DMS 273 (cell line): ENCODE results near the gene DUS1L.
A peak's percentile ranks its signal among the peaks of the same experiment; 100 is the strongest.

Experiments
- DNase-seq: peaks from one replicate; lab custom pipeline; 2025; ENCODE audit not compliant: unreplicated experiment; lab: John Stamatoyannopoulos, UW

The DUS1L gene

DNA sequence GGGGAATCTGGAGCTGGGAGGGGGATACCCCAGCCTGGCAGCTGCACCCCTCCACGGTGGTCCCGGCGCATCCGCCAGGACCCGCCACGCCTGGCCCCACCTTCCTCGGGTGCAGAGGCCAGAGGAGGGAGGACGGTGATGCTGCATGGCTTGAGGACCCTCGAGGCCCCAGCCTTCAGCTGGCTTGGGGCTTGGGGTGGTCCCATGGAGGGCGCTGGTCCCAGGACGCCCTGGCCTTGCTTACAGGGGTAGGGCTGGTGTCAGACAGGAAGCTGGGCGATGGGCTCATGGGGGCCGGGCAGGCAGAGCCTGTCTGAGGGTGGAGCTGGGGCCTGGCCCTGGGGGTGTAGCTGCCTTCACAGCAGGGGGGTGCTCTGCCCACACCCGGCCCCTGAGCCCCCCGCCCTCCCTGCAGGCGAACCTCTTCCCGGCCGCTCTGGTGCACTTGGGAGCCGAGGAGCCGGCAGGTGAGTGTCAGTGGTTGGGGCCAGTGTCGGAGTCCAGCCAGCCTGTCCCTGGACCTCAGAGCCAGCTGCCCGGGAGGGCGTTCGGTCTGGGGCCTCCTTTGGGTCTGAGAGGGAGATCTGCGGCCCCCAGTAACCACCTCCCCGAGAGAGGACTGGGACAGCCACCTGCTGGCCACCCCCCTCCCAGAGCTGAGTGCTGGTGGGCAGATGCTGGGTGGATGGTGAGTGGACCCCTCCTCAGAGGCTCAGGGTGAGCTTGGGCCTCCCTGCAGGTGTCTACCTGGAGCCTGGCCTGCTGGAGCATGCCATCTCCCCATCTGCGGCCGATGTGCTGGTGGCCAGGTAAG, 49.3 kb downstream of the DUS1L start:
- DNase-seq, result no peak

DNA sequence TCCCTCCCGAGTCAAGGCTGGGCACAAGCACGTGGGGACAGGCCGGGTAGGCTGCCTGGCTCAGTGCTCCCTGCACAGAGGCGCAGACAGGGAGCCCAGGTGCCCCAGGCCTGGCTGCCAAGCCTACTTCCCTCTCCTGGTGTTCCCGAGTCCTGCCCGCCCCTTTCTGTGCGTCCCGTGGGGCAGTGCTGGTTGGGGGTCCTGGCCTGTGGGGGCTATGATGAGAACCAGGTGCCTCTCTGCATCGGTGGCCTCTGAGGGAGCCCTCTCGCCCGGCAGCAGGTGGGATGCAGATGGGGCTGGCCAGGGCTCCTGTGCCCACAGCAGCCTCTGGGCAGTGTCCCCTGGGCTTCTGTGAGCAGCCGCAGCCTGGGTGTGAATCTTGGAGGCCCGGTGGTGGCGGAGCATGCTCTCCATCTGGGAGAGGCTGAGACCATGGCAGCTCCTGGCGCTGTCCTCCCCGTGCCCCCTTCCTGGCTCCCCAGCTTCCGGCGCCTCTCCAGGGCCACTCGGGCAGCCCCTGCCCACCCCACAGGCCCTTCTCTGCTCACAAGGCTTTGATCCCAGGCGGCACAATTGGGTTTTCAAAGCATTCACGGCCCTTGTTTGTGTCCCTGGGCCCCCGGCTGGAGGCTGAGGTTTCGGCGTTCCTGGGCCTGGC, 50.2 kb downstream of the DUS1L start:
- peak; percentile 37 for DNase-seq

DNA sequence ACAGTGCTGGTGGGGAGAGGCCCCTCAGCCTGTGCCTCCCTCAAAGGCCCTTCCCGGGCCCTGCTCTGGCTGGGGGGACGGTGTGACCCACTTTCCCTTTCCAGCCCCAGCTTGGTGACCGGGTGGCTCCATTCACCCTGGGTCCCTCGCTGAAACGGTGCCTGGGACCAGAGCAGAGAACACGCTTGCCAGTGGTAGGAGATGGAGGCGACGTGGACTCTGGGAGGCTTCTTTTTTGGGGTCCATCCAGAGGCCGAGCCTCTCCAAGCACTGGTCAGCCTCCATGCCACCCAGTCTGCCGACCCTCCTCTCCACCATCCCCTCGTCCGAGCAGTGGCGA, 50.7 kb downstream of the DUS1L start:
- no peak for DNase-seq

DNA sequence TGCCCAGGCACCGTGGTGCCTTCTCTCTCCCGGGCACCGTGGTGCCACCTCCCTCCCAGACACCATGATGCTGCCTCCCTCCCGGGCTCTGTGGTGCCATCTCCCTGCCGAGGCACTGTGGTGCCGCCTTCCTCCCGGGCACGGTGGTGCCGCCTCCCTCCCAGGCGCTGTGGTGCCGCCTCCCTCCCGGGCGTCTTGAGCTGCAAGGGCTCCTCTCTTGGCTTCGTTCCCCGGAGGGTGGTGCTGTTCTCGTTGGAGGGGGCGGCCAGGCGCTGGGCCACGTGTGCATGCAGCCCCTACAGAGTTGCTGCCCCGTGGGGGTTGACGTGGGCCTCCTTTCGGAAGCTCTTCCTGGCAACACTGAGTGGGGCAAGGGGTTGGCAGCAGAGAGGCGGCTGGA, 51.2 kb downstream of the DUS1L start:
- peak; percentile 73 for DNase-seq

DNA sequence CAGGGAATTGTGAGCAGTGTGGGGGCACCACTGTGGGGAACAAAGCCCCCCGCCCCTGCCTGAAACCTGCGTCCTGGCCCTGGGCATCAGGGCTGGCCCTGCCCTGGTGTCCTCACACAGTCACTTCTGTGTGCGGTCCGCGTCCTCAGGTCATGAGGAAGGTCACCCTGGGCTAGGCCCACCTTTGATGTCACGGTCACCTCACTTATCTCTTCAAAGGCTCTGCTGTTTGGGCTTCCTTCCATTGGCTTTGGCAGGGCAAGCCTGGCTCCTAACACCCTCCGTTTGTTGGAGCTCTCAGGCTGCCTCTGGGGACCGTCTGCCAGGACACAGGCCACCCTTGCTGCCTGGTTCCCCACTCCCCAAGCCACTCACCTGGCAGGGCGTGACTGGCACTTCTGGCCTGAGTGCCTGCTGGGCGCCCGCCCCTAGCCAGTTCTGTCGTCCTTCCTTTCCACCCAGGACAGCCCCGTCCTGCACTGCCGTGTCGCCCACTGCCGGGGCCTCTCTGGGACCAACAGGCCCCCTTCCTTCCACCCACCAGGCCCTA, 51.8 kb downstream of the DUS1L start:
- no peak for DNase-seq

DNA sequence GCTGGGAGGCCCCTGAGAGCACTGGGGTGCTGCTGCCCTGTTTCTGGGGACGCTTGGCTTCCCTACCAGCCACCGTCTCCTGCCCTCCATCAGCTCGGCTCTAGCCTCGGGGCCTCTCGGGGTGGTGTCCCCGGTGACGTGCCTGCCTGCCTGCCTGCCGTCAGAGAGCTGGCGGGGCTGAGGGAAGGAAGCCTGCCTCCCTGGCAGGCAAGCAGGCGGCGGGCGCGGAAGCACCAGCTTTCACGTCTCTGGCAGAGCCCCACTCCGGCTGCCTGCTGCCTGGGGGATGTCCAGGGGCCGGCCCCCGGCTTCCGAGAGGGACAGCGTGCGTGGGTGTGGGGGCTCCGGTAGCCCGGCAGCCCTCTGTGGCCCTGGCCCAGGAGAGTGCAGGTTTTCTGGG, 52.3 kb downstream of the DUS1L start:
- peak; percentile 37 for DNase-seq

DNA sequence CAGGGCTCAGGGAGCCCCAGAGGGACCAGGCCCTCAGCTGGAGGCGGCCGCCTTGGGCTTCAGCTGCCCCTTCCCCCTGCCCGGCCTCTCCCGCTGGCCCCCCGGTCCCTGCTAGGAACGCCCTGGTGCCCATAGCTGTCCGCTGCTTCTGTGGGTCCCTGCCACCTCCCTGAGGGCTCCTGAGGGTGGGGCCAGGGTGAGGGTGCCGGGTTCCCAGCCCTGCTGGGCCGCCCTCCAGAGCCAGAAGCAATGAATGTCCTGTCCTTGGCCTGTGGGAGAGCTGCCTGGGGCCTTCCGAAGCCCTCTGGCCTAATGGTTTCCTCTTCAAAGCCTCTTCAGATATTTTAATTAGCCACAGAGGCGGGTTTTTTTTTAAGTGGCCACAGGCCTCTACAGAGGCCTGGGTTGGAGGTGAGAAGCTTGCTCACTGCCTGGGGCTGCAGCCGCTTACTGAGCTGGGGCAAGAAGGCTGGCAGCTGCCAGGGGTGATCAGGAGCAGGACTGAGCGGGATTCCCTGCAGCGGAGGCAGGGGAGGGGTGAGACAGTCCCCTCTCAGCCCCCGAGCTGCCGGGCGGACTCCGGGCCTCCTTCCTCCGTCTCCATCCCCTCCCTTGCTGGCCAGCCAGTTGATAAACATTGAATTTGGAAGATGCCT, 52.8 kb downstream of the DUS1L start:
- peak; percentile 54 for DNase-seq

DNA sequence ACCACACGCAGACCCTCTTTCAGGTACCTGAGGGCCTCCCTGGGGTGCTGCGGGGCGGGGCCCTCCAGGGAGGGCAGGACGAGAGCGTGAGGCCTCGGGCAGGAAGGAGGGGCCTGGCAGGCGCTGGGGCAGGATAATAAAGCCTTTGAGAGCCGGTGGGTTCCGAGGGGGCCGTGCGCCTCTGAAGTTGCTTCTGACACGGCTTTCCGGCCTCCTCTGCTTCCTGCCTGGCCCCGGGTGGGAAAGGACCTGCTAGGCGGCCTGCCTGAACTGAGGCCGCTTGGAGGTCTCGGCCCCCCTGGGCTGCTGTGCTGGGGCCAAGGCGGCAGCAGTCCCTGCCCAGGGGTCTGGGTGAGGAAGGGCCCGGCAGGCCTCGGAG, 53.4 kb downstream of the DUS1L start:
- no peak for DNase-seq

DNA sequence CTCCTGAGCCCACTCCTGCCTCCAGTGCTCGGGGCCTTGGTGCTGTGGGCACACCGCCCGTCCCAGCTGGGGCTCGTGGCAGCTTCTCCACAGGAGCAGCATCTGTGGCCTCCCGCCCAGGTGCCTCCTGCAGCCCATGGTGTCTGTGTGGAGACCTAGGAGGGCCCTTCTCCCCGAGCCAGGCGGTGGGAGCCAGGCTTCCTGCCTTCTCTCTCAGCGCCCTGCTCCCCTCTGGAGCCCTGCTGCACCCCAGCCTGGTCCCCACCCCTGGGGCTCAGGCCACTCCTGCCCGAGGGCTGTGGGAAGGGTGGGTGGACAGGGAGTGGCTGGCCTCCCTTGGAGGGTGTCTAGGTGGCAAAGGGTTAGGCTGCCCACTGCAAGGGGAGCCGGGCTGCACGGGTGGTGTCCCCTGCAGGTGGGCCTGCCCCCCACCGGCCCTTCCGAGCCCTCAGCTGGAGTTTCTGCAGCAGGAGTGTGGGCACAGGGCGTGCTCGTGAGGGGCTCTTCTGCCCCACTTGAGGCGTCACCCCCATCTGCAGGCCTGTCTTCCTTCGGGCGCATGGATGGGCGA, 53.9 kb downstream of the DUS1L start:
- no peak for DNase-seq

DNA sequence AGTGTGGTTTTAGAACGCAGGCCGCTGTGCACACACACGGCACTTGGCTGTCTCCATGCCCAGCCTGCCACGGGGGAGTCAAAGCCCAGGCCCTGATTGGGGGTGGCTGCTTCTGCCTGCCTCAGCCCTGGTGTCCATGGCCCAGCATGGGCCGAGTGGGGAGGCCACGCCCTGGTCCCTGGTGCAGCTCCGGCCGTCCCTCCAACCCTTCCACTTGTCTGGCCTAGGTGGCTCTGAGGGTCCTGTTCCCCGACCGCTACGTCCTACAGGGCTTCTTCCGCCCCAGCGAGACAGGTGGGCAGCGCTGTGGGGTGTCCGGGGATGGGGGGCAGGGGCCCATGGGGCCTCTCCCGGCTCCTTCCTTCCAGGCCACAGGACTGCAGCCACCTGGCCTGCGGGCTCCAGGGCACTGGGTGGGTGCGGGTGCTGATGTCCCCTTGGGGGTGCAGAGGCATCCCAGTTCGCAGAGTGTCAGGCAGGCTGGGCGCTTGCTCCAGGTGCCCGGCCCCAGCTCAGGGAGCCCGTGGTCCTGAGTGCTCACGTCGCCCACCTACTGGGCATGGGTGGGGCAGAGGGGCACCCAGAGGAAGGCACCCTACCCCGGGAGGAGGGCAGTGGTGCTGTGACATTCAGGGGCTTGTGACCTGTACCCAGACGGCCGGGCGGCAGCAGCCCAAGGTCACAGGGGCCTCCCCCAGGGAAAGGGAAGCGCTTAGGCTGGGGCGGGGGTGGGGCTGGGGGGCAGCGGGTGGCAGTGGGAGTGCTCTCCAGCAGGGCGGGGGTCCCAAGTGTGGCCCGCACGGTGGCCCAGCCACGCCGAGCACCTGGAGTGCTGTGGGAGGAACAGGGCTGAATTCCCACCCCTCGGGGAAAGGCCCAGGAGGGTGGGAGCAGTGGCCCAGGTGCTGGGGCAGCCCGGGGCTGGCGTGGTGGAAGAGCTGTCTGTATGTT, 54.8 kb downstream of the DUS1L start:
- no peak for DNase-seq

DNA sequence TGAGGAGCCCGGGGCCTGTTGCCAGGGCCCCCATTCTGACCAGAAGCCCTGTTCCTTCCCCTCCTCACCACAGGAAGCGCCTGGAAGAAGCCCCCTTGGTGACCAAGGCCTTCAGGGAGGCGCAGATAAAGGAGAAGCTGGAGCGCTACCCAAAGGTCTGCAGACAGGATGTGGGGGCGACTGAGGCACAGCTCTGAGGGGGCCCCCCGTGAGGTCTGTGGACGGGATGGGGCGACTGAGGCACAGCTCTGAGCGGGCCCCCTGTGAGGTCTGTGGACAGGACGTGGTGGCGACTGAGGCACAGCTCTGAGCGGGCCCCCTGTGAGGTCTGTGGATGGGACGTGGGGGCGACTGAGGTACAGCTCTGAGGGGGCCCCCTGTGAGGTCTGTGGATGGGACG, 56.2 kb downstream of the DUS1L start:
- no peak for DNase-seq

DNA sequence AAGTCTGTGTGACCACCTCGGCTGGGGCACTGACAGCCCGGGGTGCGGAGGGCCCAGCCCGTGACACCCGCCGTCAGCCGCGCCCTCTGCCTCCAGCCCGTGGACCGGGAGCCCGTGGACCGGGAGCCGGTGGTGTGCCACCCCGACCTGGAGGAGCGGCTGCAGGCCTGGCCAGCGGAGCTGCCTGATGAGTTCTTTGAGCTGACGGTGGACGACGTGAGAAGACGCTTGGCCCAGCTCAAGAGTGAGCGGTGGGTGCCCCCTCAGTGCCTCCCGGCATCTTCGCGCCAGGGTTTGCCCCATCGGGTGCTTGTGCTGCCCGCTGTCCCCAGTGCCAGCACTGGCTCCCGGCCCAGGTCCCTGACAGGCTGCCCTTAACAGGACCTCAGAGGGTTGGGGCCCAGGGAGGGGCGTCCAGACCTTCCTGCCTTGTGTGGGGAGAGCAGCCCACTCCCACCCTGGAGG, 56.6 kb downstream of the DUS1L start:
- DNase-seq, result no peak

DNA sequence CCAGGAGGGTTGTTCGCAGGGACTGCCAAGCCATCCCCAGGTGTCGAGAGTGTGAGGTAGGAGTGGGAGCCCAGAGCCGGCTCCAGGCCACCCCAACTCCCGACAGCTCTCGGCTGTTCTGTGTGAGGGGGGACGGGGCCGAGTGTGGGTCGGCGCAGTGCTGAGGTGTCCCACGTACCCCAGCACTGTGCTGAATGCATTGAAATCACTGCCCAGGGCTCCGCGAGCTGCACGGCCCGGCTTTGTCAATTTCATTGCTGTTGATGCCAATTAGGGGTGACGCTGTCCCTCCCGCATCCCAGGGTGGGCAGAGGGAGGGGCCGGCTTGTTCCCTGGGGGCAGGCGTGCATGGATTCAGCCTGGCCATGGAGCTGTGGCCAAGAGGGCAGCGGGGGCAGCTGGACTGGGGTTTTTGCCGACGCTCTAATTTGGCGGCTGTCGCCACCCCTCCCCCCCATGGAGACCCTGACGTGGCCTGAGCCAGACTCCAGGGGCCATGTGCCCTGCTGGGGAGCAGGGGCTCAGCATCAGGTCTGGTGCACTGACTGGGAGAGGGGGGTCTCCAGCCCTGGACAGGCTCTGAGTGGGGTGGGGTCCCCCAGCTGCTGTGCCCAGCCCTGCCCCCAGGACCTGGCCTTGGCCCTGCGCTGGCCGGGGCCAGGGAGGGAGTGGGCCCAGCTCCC, 57.2 kb downstream of the DUS1L start:
- DNase-seq, result no peak
